ENCODE measurements around the gene UNC5A. TPM values are rescaled to one million over a fixed set of nuclear protein-coding genes. Genes with fewer than 3 reads are reported as not detected.
"Not testable (repeated sequence)": the region's sequence is repeated elsewhere in the genome, so short reads cannot be mapped to it uniquely, and the experiment has no call there.

Gene UNC5A
- total and polyA plus RNA-seq, 2 of the 8 experiments (the other 6 are each of a cell fraction or from before 2014, with no cell fraction given): 4.0 to 7.6 TPM

- H3K9ac ChIP-seq (replicated peaks in 1 of 4; ENCODE audit: extremely low read depth in 1 of 4, low read depth in 3 of 4, low read length in 3 of 4); H2BK15ac ChIP-seq (ENCODE audit: low read length); H3K9me3 ChIP-seq (ENCODE audit: insufficient read depth in 2 of 2, low read depth in 1 of 2, low read length in 1 of 2); H3K14ac ChIP-seq (ENCODE audit: insufficient read length); H2BK12ac ChIP-seq (ENCODE audit: low read depth, low read length); H3K23me2 ChIP-seq (ENCODE audit: low read depth, low read length); H4K8ac ChIP-seq (ENCODE audit: extremely low read depth, insufficient read depth, low read length); H3K79me1 ChIP-seq (ENCODE audit: low read depth, low read length); H3K4ac ChIP-seq (replicated peaks; ENCODE audit: insufficient read length, low read depth, low read length); H3K18ac ChIP-seq (ENCODE audit: extremely low read depth, low read length); H3K36me3 ChIP-seq (ENCODE audit: control insufficient read depth in 2 of 4, insufficient read depth in 4 of 4, low read length in 3 of 4); H4K91ac ChIP-seq (replicated peaks; ENCODE audit: insufficient read length, low read length); H2BK120ac ChIP-seq (replicated peaks; ENCODE audit: low read depth, low read length); H3K56ac ChIP-seq (replicated peaks; ENCODE audit: insufficient read length, low read depth, low read length); POLR2A ChIA-PET (ENCODE audit: partially characterized antibody); H3K4me1 ChIP-seq (replicated peaks in 1 of 4; ENCODE audit: control insufficient read depth in 3 of 4, insufficient read depth in 4 of 4, low read length in 3 of 4); H2BK20ac ChIP-seq (ENCODE audit: low read length); H3K23ac ChIP-seq (ENCODE audit: insufficient read length); H3K27me3 ChIP-seq (replicated peaks in 1 of 4; ENCODE audit: control insufficient read depth in 3 of 4, extremely low read depth in 1 of 4, insufficient read depth in 3 of 4, low read length in 3 of 4); H2AK5ac ChIP-seq (ENCODE audit: low read depth, low read length); H4K20me1 ChIP-seq (replicated peaks in 1 of 2; ENCODE audit: control insufficient read depth in 1 of 2, insufficient read depth in 2 of 2, low read length in 2 of 2); H3K4me3 ChIP-seq (ENCODE audit: extremely low read depth in 1 of 4, insufficient read depth in 2 of 4, low read depth in 3 of 4, low read length in 4 of 4); DNase-seq (ENCODE audit: low read depth in 1 of 2, low spot score in 2 of 2); H4K5ac ChIP-seq (ENCODE audit: insufficient read length, low read depth, low read length); H3K4me2 ChIP-seq (ENCODE audit: insufficient read depth in 1 of 2, low read depth in 2 of 2, low read length in 2 of 2); H2AFZ ChIP-seq (ENCODE audit: low read length); H3K27ac ChIP-seq (ENCODE audit: low read depth, low read length); H3K79me2 ChIP-seq (ENCODE audit: control insufficient read depth in 1 of 2, insufficient read depth in 2 of 2, low read length in 2 of 2); H2BK5ac ChIP-seq (ENCODE audit: low read depth, low read length); FAIRE-seq: not testable (repeated sequence)
- WGBS, 2 experiments (ENCODE audit: extremely low coverage in 1 of 2, insufficient coverage in 1 of 2, insufficient read length in 1 of 2, insufficient replicate concordance in 2 of 2, low coverage in 1 of 2, low lambda C conversion rate in 2 of 2, missing lambda C conversion rate in 1 of 2): 75% methylated on average over 2 of the region's 2 CpGs; no CpG with 5 or more reads in 1 of the 2 experiments
- CTCF ChIA-PET (ENCODE audit: partially characterized antibody): interaction anchor here (1.2 to 7.2 kb wide), 5 partner anchors 9 to 215 kb away, joined by 3 to 32 read pairs (median 6); no protein-coding TSS in a partner anchor
Measured at GRCh38 chr5:176872586-176872985, 62.2 kb downstream of the UNC5A start.

- H4K91ac ChIP-seq (replicated peaks; ENCODE audit: insufficient read length, low read length); H2AK5ac ChIP-seq (ENCODE audit: low read depth, low read length); H3K9ac ChIP-seq (replicated peaks in 1 of 4; ENCODE audit: extremely low read depth in 1 of 4, low read depth in 3 of 4, low read length in 3 of 4); H3K4me1 ChIP-seq (replicated peaks in 1 of 4; ENCODE audit: control insufficient read depth in 3 of 4, insufficient read depth in 4 of 4, low read length in 3 of 4); DNase-seq (ENCODE audit: low read depth in 1 of 2, low spot score in 2 of 2); H3K9me3 ChIP-seq (ENCODE audit: insufficient read depth in 2 of 2, low read depth in 1 of 2, low read length in 1 of 2); H3K4ac ChIP-seq (replicated peaks; ENCODE audit: insufficient read length, low read depth, low read length); POLR2A ChIA-PET (ENCODE audit: partially characterized antibody); H3K4me3 ChIP-seq (ENCODE audit: extremely low read depth in 1 of 4, insufficient read depth in 2 of 4, low read depth in 3 of 4, low read length in 4 of 4); H4K20me1 ChIP-seq (replicated peaks in 1 of 2; ENCODE audit: control insufficient read depth in 1 of 2, insufficient read depth in 2 of 2, low read length in 2 of 2); H4K5ac ChIP-seq (ENCODE audit: insufficient read length, low read depth, low read length); H3K23me2 ChIP-seq (ENCODE audit: low read depth, low read length); FAIRE-seq; H2BK15ac ChIP-seq (ENCODE audit: low read length); H2AFZ ChIP-seq (ENCODE audit: low read length); H3K79me2 ChIP-seq (ENCODE audit: control insufficient read depth in 1 of 2, insufficient read depth in 2 of 2, low read length in 2 of 2); H3K79me1 ChIP-seq (ENCODE audit: low read depth, low read length); H3K27me3 ChIP-seq (replicated peaks in 1 of 4; ENCODE audit: control insufficient read depth in 3 of 4, extremely low read depth in 1 of 4, insufficient read depth in 3 of 4, low read length in 3 of 4); H3K18ac ChIP-seq (ENCODE audit: extremely low read depth, low read length); H2BK20ac ChIP-seq (ENCODE audit: low read length); H2BK12ac ChIP-seq (ENCODE audit: low read depth, low read length); H2BK5ac ChIP-seq (ENCODE audit: low read depth, low read length); H3K56ac ChIP-seq (replicated peaks; ENCODE audit: insufficient read length, low read depth, low read length); H3K4me2 ChIP-seq (ENCODE audit: insufficient read depth in 1 of 2, low read depth in 2 of 2, low read length in 2 of 2); H2BK120ac ChIP-seq (replicated peaks; ENCODE audit: low read depth, low read length); H4K8ac ChIP-seq (ENCODE audit: extremely low read depth, insufficient read depth, low read length); H3K36me3 ChIP-seq (ENCODE audit: control insufficient read depth in 2 of 4, insufficient read depth in 4 of 4, low read length in 3 of 4); H3K23ac ChIP-seq (ENCODE audit: insufficient read length); H3K14ac ChIP-seq (ENCODE audit: insufficient read length); H3K27ac ChIP-seq (ENCODE audit: low read depth, low read length): not testable (repeated sequence)
- CTCF ChIA-PET (ENCODE audit: partially characterized antibody): interaction anchor here (0.8 to 7.2 kb wide), 8 partner anchors 9 to 215 kb away, joined by 3 to 32 read pairs (median 4); no protein-coding TSS in a partner anchor
- WGBS, 2 experiments (ENCODE audit: extremely low coverage in 1 of 2, insufficient coverage in 1 of 2, insufficient read length in 1 of 2, insufficient replicate concordance in 2 of 2, low coverage in 1 of 2, low lambda C conversion rate in 2 of 2, missing lambda C conversion rate in 1 of 2): 86% methylated on average over 2 of the region's 2 CpGs; no CpG with 5 or more reads in 1 of the 2 experiments
Measured at GRCh38 chr5:176873011-176873410, 62.7 kb downstream of the UNC5A start.

Measured in H1 (cell line).